BJ (cell line): ENCODE results near the gene FNDC4. TPM values are rescaled to one million over a fixed set of nuclear protein-coding genes. Genes with fewer than 3 reads are reported as not detected.

Experiments used
- CTCF ChIA-PET: fragments of 350-600 bp; formaldehyde crosslinking; extraction: SDS; loops from one replicate; lab custom pipeline; 2021; ENCODE audit warnings: antibody characterized with exemption, inconsistent platforms; lab: Yijun Ruan, JAX
- POLR2A ChIA-PET: fragments of 300-600 bp; sonication (Branson Sonifier 250); formaldehyde crosslinking; extraction: SDS; loops from one replicate; lab custom pipeline; 2021; ENCODE audit warnings: antibody characterized with exemption; lab: Charles Lee
- DNase-seq: peaks from one replicate; pipeline ENCODE4 v3.0.0-alpha.2; 2011; ENCODE audit warnings: low read depth
- H3K27me3 ChIP-seq: 2 replicates; pipeline ENCODE4 v1.6.0; 2011; ENCODE audit warnings: low read length; ENCODE audit not compliant: control insufficient read depth, insufficient read depth
- H3K36me3 ChIP-seq: 2 replicates; pipeline ENCODE4 v1.5.1; 2011; ENCODE audit warnings: low read length; ENCODE audit not compliant: control insufficient read depth, insufficient read depth
- H3K4me3 ChIP-seq: 2 replicates; pipeline ENCODE4 v1.5.1; 2011; ENCODE audit warnings: low read depth, mild to moderate bottlenecking, control low read depth, low read length
- polyA plus RNA-seq: library from polyadenylated mRNA; depleted of rRNA; stranded (reverse); fragments of >200 nt; gene quantifications from 2 replicates; pipeline ENCODE4 v1.2.3, GENCODE V29; 2011; rRNA removed
- small RNA-seq: library from RNA; depleted of rRNA; stranded (forward); fragments of <200 nt; gene quantifications from one replicate; pipeline ENCODE3, GENCODE V24; 2012; ENCODE audit warnings: low replicate concordance, low read depth; ENCODE audit not compliant: insufficient read length
- TF ChIP-seq, protein P1 (sequence below): IDR thresholded peaks from 2 replicates; pipeline ENCODE4 v1.5.1; 2011; ENCODE audit warnings: low read depth, mild to moderate bottlenecking, control low read depth, inconsistent platforms, low read length, moderate library complexity; ENCODE audit not compliant: insufficient read depth

Gene FNDC4
- polyA plus RNA-seq, 1 experiment = 8.9 TPM

DNA sequence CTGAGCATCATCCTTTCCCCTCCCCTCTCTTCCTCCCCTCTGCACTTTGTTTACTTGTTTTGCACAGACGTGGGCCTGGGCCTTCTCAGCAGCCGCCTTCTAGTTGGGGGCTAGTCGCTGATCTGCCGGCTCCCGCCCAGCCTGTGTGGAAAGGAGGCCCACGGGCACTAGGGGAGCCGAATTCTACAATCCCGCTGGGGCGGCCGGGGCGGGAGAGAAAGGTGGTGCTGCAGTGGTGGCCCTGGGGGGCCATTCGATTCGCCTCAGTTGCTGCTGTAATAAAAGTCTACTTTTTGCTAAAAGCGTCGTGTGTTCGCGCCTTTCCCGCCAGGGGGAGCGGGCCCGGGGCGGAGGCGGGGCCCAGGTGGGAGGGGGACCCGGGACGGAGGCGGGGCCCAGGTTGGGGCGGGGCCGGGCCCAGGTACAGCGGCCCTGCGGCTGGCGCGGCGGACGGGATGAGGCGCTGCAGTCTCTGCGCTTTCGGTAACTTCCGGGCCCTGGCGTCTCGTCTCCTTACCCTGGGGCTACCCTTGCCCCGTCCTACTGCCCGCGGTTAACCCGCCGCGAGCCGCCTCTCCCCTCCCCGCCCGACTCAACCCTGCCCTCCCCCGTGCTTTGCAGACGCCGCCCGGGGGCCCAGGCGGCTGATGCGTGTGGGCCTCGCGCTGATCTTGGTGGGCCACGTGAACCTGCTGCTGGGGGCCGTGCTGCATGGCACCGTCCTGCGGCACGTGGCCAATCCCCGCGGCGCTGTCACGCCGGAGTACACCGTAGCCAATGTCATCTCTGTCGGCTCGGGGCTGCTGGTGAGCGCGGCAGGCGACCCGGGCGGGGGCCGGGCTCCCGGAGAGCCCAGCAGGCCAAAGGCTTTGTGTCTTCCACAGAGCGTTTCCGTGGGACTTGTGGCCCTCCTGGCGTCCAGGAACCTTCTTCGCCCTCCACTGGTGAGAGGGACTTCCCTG is 52.8 kb downstream of the FNDC4 start, which contains the start of gene KRTCAP3:
Gene KRTCAP3, plus strand, starts transcription at position 424 of the 962 bp plus-strand sequence. Its CDS starts 32 bp downstream, at position 456.
- CTCF ChIA-PET = no interaction called here
- peaks cover 19% of the 10 kb centered on the region for H3K36me3 ChIP-seq
- H3K27me3 ChIP-seq = no peaks in the 10 kb centered on the region
- H3K4me3 ChIP-seq = no peak within 1 kb of the TSS
- TF ChIP-seq, protein P1, sequence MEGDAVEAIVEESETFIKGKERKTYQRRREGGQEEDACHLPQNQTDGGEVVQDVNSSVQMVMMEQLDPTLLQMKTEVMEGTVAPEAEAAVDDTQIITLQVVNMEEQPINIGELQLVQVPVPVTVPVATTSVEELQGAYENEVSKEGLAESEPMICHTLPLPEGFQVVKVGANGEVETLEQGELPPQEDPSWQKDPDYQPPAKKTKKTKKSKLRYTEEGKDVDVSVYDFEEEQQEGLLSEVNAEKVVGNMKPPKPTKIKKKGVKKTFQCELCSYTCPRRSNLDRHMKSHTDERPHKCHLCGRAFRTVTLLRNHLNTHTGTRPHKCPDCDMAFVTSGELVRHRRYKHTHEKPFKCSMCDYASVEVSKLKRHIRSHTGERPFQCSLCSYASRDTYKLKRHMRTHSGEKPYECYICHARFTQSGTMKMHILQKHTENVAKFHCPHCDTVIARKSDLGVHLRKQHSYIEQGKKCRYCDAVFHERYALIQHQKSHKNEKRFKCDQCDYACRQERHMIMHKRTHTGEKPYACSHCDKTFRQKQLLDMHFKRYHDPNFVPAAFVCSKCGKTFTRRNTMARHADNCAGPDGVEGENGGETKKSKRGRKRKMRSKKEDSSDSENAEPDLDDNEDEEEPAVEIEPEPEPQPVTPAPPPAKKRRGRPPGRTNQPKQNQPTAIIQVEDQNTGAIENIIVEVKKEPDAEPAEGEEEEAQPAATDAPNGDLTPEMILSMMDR = no peak
- no peak for DNase-seq
- POLR2A ChIA-PET = no interaction called here

Small RNA genes lying within 50 kb of the gene (small RNA-seq; reads per million reads assigned to genes)
- gene RNU6-986P = not detected

Other genes with a start within 250 kb of the FNDC4 start
- gene SLC30A3, start 232.2 kb downstream of the FNDC4 start, polyA plus RNA-seq = 0.06 and 0.10 TPM in 2 replicates
- gene DNAJC5G, start 219.8 kb downstream of the FNDC4 start, polyA plus RNA-seq = not detected in 2 replicates
- 0.05 TPM in 1 of 2 replicates, not detected in the other for gene TRIM54, start 212.8 kb downstream of the FNDC4 start, polyA plus RNA-seq
- gene UCN, start 186.8 kb downstream of the FNDC4 start, polyA plus RNA-seq = 0.17 and 0.34 TPM in 2 replicates
- gene MPV17, start 172.1 kb downstream of the FNDC4 start, polyA plus RNA-seq = 177 and 188 TPM in 2 replicates
- gene GTF3C2, start 138.4 kb downstream of the FNDC4 start, polyA plus RNA-seq = 32.1 and 39.0 TPM in 2 replicates
- 39.6 and 42.8 TPM in 2 replicates for gene EIF2B4, start 124.9 kb downstream of the FNDC4 start, polyA plus RNA-seq
- gene SNX17, start 124.6 kb downstream of the FNDC4 start, polyA plus RNA-seq = 134 and 154 TPM in 2 replicates
- 8.4 and 12.2 TPM in 2 replicates for gene ZNF513, start 114.5 kb downstream of the FNDC4 start, polyA plus RNA-seq
- 45.8 and 48.3 TPM in 2 replicates for gene PPM1G, start 85.6 kb downstream of the FNDC4 start, polyA plus RNA-seq
- gene NRBP1, start 66.6 kb downstream of the FNDC4 start, polyA plus RNA-seq = 234 and 270 TPM in 2 replicates
- 0.44 and 0.47 TPM in 2 replicates for gene KRTCAP3, start 52.8 kb downstream of the FNDC4 start, polyA plus RNA-seq
- gene IFT172, start 5.5 kb downstream of the FNDC4 start, polyA plus RNA-seq = 19.0 and 20.3 TPM in 2 replicates
- gene GCKR, start 1.6 kb upstream of the FNDC4 start, polyA plus RNA-seq = 0.47 and 0.54 TPM in 2 replicates
- 19.2 and 31.8 TPM in 2 replicates for gene ZNF512, start 87.8 kb upstream of the FNDC4 start, polyA plus RNA-seq
- gene CCDC121, start 133.8 kb upstream of the FNDC4 start, polyA plus RNA-seq = 0.58 and 0.86 TPM in 2 replicates
- 40.8 and 61.0 TPM in 2 replicates for gene GPN1, start 133.8 kb upstream of the FNDC4 start, polyA plus RNA-seq
- gene SUPT7L, start 168.4 kb upstream of the FNDC4 start, polyA plus RNA-seq = 43.5 and 52.0 TPM in 2 replicates
- 8.8 and 10.1 TPM in 2 replicates for gene SLC4A1AP, start 168.7 kb upstream of the FNDC4 start, polyA plus RNA-seq